ENCODE measurements around the gene IL25.
"Not testable (repeated sequence)": the region's sequence is repeated elsewhere in the genome, so short reads cannot be mapped to it uniquely, and the experiment has no call there.

Gene IL25

GRCh38 chr14:23396781-23397407, 24.3 kb downstream of the IL25 start:
- DNase-seq, result no peak

GRCh38 chr14:23398348-23398747, 25.7 kb downstream of the IL25 start:
- DNase-seq, result no peak

GRCh38 chr14:23399136-23399535, 26.5 kb downstream of the IL25 start:
- no peak for DNase-seq

GRCh38 chr14:23399591-23399990, 27.0 kb downstream of the IL25 start:
- DNase-seq, result no peak

- DNase-seq, result not testable (repeated sequence)
These were observed 28.0 kb downstream of the IL25 start for GRCh38 chr14:23400496-23401149.

GRCh38 chr14:23401291-23401690, 28.7 kb downstream of the IL25 start:
- no peak for DNase-seq

GRCh38 chr14:23402296-23403138, 29.9 kb downstream of the IL25 start:
- DNase-seq, result no peak

GRCh38 chr14:23403139-23403438, 30.5 kb downstream of the IL25 start:
- DNase-seq, result no peak

- DNase-seq, result no peak
These were observed 31.3 kb downstream of the IL25 start for GRCh38 chr14:23403908-23404307.

GRCh38 chr14:23404331-23404900, 31.8 kb downstream of the IL25 start:
- DNase-seq, result no peak

GRCh38 chr14:23405096-23405495, 32.5 kb downstream of the IL25 start:
- DNase-seq, result no peak

GRCh38 chr14:23405516-23406025, 33.0 kb downstream of the IL25 start:
- DNase-seq, result no peak

GRCh38 chr14:23406244-23406643, 33.6 kb downstream of the IL25 start:
- no peak for DNase-seq

- DNase-seq, result no peak
These were observed 34.2 kb downstream of the IL25 start for GRCh38 chr14:23406725-23407355.

GRCh38 chr14:23407516-23408306, 35.1 kb downstream of the IL25 start, which contains the start of gene MYH6:
Gene MYH6 (minus strand): TSS chr14:23408273. CDS start chr14:23407223, 1,050 bp downstream.
- no peak for DNase-seq

- DNase-seq, result no peak
These were observed 35.7 kb downstream of the IL25 start for GRCh38 chr14:23408307-23408630.

- DNase-seq, result no peak
These were observed 36.9 kb downstream of the IL25 start for GRCh38 chr14:23409475-23409874.

GRCh38 chr14:23409966-23410635, 37.5 kb downstream of the IL25 start:
- no peak for DNase-seq

- no peak for DNase-seq
These were observed 39.2 kb downstream of the IL25 start for GRCh38 chr14:23411563-23412525.

GRCh38 chr14:23413681-23414080, 41.1 kb downstream of the IL25 start:
- DNase-seq, result no peak
